Measurements from ENCODE around the gene ADAM15.

The ADAM15 gene

DNA sequence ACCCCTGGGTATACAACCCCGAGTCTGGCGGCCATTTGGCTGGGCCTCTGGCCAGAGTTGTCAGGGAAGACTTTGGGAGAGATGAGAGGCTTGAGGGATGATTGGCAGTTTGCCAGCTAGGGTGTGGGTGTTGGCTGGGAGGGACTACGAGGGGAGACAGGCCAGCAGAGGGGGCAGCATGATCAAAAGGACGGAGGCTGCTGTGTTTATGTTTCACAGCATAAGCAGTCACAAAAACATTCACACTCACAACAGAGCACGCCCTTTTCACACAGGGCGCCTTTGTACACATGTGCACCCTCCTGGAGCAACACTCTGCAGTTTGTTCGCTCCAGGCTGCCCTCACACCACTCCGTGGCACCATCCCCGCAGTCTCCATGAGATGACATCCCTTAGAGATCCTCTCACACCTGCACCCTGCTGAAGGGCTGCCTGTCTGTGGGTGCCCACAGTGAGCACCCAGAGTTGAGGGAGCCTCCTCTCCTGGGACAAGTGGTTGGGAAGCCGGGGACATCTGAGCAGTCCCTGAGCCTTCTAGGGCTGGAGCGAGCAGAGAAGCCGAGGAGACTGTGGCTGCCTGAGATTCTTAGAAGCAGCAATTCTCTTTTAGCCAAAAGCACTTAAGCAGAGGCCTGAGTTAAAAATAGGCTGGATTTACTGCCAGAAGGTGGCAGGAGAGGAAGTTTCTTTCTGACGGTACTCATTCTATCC is 43.0 kb downstream of the ADAM15 start:
- H3K9ac ChIP-seq (ENCODE audit: low read length), result no peak overlapping the region
- no peaks in the 10 kb centered on the region for H3K9me3 ChIP-seq (ENCODE audit: control insufficient read depth, low read length)
- peaks cover 9% of the 10 kb centered on the region for H3K4me1 ChIP-seq (ENCODE audit: control insufficient read depth, insufficient read depth, low read length)
- no peaks in the 10 kb centered on the region for H3K27me3 ChIP-seq (ENCODE audit: control insufficient read depth, insufficient read depth, low read length)
- no peaks in the 10 kb centered on the region for H3K36me3 ChIP-seq (ENCODE audit: control insufficient read depth, insufficient read depth, low read length)
- no peak overlapping the region for H3K4me3 ChIP-seq (ENCODE audit: low read length)

DNA sequence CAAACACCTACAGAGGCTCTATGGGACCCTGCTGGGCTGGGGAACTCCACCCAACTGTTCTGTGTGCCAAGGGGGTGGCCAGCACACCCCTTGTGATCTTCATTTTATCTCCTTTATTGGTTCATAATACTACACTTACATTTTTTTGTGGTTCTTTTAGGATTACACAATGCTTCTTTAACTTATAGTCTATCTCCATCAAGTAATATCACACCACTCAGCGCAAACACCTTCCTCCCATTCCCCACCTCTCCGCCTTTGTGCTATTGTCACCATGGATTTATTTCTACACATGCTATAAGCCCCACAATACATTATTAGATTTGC is 43.5 kb downstream of the ADAM15 start:
- no peaks in the 10 kb centered on the region for H3K9me3 ChIP-seq (ENCODE audit: control insufficient read depth, low read length)
- no peak overlapping the region for H3K9ac ChIP-seq (ENCODE audit: low read length)
- no peaks in the 10 kb centered on the region for H3K27me3 ChIP-seq (ENCODE audit: control insufficient read depth, insufficient read depth, low read length)
- peaks cover 9% of the 10 kb centered on the region for H3K4me1 ChIP-seq (ENCODE audit: control insufficient read depth, insufficient read depth, low read length)
- no peaks in the 10 kb centered on the region for H3K36me3 ChIP-seq (ENCODE audit: control insufficient read depth, insufficient read depth, low read length)
- no peak overlapping the region for H3K4me3 ChIP-seq (ENCODE audit: low read length)

DNA sequence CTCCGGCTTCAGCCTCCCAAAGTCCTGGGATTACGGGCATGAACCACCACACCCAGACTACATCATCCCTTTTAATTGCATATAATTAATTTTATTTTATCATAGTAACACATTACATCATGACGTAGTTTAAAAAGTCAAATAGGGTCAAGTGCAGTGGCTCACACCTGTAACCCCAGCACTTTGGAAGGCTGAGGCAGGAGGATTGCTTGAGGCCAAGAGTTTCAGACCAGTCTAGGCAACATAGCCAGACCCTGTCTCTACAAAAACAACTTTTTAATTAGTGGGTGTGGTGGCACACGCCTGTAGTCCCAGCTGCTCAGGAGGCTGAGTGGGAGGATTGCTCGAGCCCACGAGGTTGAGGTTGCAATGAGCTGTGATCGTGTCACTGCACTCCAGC is 48.2 kb downstream of the ADAM15 start:
- Histone ChIP-seq H3K4me1 (ENCODE audit: control insufficient read depth, insufficient read depth, low read length) (no peaks in the 10 kb centered on the region), H3K9me3 (ENCODE audit: control insufficient read depth, low read length) (no peaks in the 10 kb centered on the region), H3K4me3 (ENCODE audit: low read length) (no peak overlapping the region), H3K27me3 (ENCODE audit: control insufficient read depth, insufficient read depth, low read length) (no peaks in the 10 kb centered on the region), H3K9ac (ENCODE audit: low read length) (no peak overlapping the region), H3K36me3 (ENCODE audit: control insufficient read depth, insufficient read depth, low read length) (no peaks in the 10 kb centered on the region)

DNA sequence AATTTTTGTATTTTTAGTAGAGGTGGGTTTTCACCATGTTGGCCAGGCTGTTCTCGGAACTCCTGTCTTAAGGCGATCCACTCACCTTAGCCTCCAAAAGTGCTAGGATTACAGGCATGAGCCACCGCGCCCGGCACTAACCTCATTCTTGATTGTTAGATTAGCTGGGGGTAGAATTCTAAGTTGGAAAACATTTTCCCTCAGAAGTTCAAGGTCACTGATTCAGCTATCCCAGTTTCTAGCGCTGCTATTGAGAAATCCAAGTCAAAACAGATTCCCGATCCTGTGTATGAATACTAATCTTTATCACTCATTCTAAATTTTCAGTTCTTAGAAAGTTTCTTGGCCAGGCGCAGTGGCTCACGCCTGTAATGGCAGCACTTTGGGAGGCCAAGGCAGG is 52.2 kb downstream of the ADAM15 start:
- Histone ChIP-seq H3K36me3 (ENCODE audit: control insufficient read depth, insufficient read depth, low read length) (no peaks in the 10 kb centered on the region), H3K9ac (ENCODE audit: low read length) (no peak overlapping the region), H3K27me3 (ENCODE audit: control insufficient read depth, insufficient read depth, low read length) (no peaks in the 10 kb centered on the region), H3K9me3 (ENCODE audit: control insufficient read depth, low read length) (no peaks in the 10 kb centered on the region), H3K4me1 (ENCODE audit: control insufficient read depth, insufficient read depth, low read length) (no peaks in the 10 kb centered on the region), H3K4me3 (ENCODE audit: low read length) (no peak overlapping the region)

DNA sequence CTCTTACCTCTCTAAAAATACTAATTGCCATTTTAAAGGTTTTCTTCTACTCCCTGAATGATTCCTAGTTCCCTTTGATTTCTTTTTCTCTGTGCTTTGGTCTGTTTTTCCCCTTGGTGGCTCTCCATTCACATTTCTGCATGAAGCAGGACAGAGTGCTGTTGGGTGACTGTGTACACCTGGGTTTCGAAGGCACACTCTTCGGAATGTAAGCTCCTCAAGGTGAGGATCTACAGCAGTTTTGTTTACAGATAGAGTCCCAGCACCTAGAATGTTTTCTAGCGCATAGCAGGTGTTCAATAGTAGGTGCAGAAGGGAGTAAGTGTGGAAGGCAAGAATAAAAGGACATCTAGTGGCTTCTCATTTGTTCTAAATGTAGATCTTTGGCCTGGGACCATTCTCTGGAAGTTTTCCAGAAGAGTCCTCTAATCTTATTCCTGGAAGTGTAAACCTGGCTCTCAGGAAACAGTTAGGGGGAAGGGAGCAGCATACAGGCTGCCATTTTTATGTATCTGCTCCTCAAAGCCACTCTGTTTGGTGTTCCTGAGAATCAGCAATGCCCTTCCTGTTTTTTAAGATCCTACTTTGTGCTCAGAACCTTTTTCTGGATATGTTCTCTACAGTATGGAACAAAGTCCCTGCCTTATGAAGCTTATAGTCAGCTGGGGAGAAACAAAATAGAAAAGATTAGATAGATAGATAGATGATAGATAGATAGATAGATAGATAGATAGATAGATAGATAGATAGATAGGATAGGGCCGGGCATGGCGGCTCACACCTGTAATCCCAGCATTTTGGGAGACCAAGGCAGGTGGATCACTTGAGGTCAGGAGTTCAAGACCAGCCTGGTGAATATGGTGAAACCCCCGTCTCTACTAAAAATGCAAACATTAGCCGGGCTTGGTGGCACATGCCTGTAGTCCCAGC is 53.8 kb downstream of the ADAM15 start:
- Histone ChIP-seq H3K9me3 (ENCODE audit: control insufficient read depth, low read length) (no peaks in the 10 kb centered on the region), H3K4me3 (ENCODE audit: low read length) (no peak overlapping the region), H3K9ac (ENCODE audit: low read length) (no peak overlapping the region)

DNA sequence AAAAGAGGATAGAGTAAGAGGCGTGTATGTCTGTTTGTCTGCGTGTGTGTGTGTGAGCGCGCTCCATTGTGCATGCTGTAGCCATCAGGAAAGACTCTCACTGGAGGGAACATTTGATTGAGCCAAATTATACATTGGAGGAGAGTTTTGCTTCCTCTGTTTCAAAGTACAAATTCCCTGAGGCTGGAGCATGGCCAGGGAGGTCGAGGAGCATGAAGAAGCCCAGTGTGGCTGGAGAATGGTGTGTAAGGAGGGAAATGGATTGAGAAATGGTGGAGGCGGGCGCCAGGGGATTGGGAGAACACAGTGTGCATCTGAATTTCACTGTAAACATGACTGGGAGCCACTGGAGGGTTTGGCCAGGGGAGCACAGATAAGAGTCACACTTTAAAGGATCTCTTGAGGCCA is 54.5 kb downstream of the ADAM15 start:
- no peak overlapping the region for H3K9ac ChIP-seq (ENCODE audit: low read length)
- no peak overlapping the region for H3K4me3 ChIP-seq (ENCODE audit: low read length)
- H3K4me1 ChIP-seq (ENCODE audit: control insufficient read depth, insufficient read depth, low read length), result no peaks in the 10 kb centered on the region
- H3K9me3 ChIP-seq (ENCODE audit: control insufficient read depth, low read length), result no peaks in the 10 kb centered on the region
- no peaks in the 10 kb centered on the region for H3K36me3 ChIP-seq (ENCODE audit: control insufficient read depth, insufficient read depth, low read length)
- H3K27me3 ChIP-seq (ENCODE audit: control insufficient read depth, insufficient read depth, low read length), result no peaks in the 10 kb centered on the region

More for the DNA sequence above, 53.8 kb downstream of the ADAM15 start:
- no peaks in the 10 kb centered on the region for H3K27me3 ChIP-seq (ENCODE audit: control insufficient read depth, insufficient read depth, low read length)
- no peaks in the 10 kb centered on the region for H3K36me3 ChIP-seq (ENCODE audit: control insufficient read depth, insufficient read depth, low read length)
- no peaks in the 10 kb centered on the region for H3K4me1 ChIP-seq (ENCODE audit: control insufficient read depth, insufficient read depth, low read length)

DNA sequence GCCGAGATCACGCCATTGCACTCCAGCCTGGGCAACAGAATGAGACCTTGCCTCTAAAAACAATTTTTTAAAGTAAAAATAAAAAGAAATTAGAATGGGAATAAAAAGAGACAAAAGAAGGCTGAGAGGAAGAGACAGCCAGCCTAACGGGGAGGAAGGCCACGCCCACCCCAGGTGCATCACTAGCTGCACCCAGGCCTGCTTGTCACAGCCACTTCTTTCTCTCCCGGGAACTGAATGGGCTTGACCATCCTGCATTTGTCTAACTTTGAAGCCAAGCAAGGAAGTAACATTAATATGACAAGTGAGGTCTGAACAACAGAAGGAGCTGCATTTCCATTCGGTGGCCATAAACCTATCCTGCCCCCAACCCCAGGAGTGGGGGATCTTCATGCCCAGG is 55.7 kb downstream of the ADAM15 start:
- Histone ChIP-seq H3K27me3 (ENCODE audit: control insufficient read depth, insufficient read depth, low read length) (no peaks in the 10 kb centered on the region), H3K4me3 (ENCODE audit: low read length) (no peak overlapping the region), H3K9me3 (ENCODE audit: control insufficient read depth, low read length) (no peaks in the 10 kb centered on the region), H3K36me3 (ENCODE audit: control insufficient read depth, insufficient read depth, low read length) (no peaks in the 10 kb centered on the region), H3K9ac (ENCODE audit: low read length) (no peak overlapping the region), H3K4me1 (ENCODE audit: control insufficient read depth, insufficient read depth, low read length) (no peaks in the 10 kb centered on the region)

DNA sequence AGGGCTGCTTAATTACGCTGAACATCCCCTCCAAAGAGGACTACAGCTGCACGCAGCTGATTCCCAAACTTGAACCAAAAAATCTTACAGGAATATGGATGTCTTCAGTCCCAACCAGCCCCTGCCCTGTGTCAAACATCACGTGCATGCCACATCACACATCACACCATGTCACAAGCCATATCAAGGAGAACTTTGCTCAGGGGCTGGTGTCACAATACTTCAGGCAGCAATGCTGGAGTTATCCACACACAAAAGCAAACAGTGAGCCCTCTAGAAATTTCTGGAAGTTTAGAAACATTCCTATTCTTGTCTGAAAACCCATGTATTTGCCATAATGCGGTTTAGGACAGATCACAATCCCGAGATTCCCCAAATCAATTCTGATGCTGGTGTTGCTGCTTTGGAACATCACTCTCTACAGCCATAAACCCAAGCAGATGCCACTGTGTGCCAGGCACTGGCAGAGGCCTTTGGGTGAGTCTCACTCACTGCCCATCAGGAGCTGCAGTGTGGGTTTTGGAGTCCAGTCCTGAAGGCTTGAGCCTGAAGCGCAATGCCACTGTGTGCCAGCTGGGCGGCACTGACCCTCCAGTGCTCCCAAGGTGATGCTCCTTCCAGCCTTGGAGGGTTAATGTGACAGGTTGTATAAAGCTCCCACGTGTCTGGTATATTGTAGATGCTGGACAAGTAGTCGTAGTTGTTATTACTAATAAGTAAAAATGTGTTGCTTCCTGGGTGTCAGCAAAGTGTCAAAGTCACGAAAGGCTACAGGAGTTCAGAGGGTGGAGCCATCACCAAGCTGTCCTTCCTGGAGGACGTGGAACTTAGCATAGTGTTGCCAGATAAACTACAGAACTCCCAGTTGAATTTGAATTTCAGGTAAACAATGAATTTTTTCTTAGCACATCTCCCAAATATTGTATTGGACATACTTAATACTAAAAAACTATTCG is 56.5 kb downstream of the ADAM15 start:
- Histone ChIP-seq H3K27me3 (ENCODE audit: control insufficient read depth, insufficient read depth, low read length) (no peaks in the 10 kb centered on the region), H3K9me3 (ENCODE audit: control insufficient read depth, low read length) (no peaks in the 10 kb centered on the region), H3K9ac (ENCODE audit: low read length) (no peak overlapping the region), H3K4me3 (ENCODE audit: low read length) (no peak overlapping the region), H3K4me1 (ENCODE audit: control insufficient read depth, insufficient read depth, low read length) (no peaks in the 10 kb centered on the region), H3K36me3 (ENCODE audit: control insufficient read depth, insufficient read depth, low read length) (no peaks in the 10 kb centered on the region)

DNA sequence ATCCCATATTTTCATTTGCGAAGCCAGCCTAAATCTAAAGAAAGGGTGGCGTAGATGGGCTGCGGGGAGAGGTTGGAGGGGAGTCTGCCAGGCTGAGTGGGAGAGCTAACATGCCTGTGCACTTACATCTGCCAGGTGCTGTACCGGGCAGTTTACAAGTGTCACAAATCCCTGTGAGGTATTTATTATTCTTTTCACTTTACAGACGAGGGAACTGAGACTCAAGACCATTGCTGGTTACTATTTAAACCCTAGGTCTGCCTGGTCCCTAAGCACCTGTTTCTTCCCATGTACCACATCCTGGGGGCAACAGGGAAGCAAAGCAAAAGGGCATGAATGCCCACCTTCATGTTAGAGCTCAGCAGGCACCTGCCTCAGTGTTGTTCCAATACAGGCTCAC is 57.2 kb downstream of the ADAM15 start:
- no peaks in the 10 kb centered on the region for H3K27me3 ChIP-seq (ENCODE audit: control insufficient read depth, insufficient read depth, low read length)
- no peak overlapping the region for H3K4me3 ChIP-seq (ENCODE audit: low read length)
- no peaks in the 10 kb centered on the region for H3K36me3 ChIP-seq (ENCODE audit: control insufficient read depth, insufficient read depth, low read length)
- H3K4me1 ChIP-seq (ENCODE audit: control insufficient read depth, insufficient read depth, low read length), result no peaks in the 10 kb centered on the region
- H3K9me3 ChIP-seq (ENCODE audit: control insufficient read depth, low read length), result no peaks in the 10 kb centered on the region
- no peak overlapping the region for H3K9ac ChIP-seq (ENCODE audit: low read length)

DNA sequence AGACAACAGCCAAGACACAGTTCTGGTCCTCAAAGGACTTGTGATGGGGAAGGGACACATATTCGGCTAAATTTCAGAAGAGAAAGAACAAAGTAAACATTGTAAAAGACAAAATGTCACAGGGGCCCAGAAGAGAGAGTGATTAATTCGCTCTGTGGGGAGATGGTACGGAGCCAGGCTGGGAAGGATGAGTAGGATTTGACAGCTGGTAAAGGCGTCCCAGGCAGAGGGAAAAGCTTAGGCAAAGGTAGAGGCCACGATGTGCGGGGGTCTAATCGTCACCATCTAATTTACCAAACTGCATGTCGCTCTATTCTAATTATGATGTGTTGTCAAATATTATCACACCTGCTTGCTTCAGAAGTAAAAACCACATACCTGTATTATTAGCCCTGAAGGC is 59.3 kb downstream of the ADAM15 start:
- Histone ChIP-seq H3K36me3 (ENCODE audit: control insufficient read depth, insufficient read depth, low read length) (no peaks in the 10 kb centered on the region), H3K9me3 (ENCODE audit: control insufficient read depth, low read length) (no peaks in the 10 kb centered on the region), H3K4me3 (ENCODE audit: low read length) (no peak overlapping the region), H3K9ac (ENCODE audit: low read length) (no peak overlapping the region), H3K27me3 (ENCODE audit: control insufficient read depth, insufficient read depth, low read length) (no peaks in the 10 kb centered on the region), H3K4me1 (ENCODE audit: control insufficient read depth, insufficient read depth, low read length) (no peaks in the 10 kb centered on the region)

DNA sequence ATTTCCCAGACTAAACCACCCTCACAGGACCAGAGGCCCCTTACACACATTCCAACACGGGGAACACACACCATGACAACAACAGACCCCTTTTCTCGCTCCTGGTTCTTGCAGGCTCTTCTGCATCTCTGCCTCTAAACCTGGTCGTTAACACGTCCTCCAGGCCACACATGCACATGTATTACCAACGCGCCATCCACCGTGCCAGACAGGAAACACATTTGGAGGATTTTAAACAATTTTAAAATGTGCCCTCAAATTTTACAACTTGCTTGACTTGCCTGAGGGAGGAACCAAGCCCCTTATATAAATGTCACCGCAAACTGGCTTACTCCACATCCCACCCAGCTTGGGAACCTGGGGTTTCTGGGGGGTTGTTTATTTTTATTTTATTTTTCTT is 59.7 kb downstream of the ADAM15 start:
- Histone ChIP-seq H3K9me3 (ENCODE audit: control insufficient read depth, low read length) (no peaks in the 10 kb centered on the region), H3K9ac (ENCODE audit: low read length) (no peak overlapping the region)

More for the DNA sequence above, 59.7 kb downstream of the ADAM15 start:
- no peak overlapping the region for H3K4me3 ChIP-seq (ENCODE audit: low read length)
- H3K36me3 ChIP-seq (ENCODE audit: control insufficient read depth, insufficient read depth, low read length), result no peaks in the 10 kb centered on the region
- no peaks in the 10 kb centered on the region for H3K27me3 ChIP-seq (ENCODE audit: control insufficient read depth, insufficient read depth, low read length)
- no peaks in the 10 kb centered on the region for H3K4me1 ChIP-seq (ENCODE audit: control insufficient read depth, insufficient read depth, low read length)

All from mucosa of stomach (tissue), 1 donor.